ENCODE measurements around the gene TMEM202.

GRCh38 chr15:72365844-72366243 lies 32.3 kb upstream of the TMEM202 start:
- TF ChIP-seq CTCF (IDR thresholded peaks at IDR 0.05 in 4 of 5, conservative IDR thresholded peaks at IDR 0.05 in 1 of 5) (no peak), POLR2A (IDR thresholded peaks at IDR 0.05) (no peak)

Measured in gastrocnemius medialis (tissue), 4 donors.